Measurements from ENCODE around the gene TBC1D13. TPM values are rescaled to one million over a fixed set of nuclear protein-coding genes. Genes with fewer than 3 reads are reported as not detected.
"Not testable (repeated sequence)": the region's sequence is repeated elsewhere in the genome, so short reads cannot be mapped to it uniquely, and the experiment has no call there.

The TBC1D13 gene
- total RNA-seq, 3 donors from 2014 or later (not counting 1 experiment from before 2014, with no cell fraction given), result 31.5 to 34.5 (median 33.7) TPM

DNA sequence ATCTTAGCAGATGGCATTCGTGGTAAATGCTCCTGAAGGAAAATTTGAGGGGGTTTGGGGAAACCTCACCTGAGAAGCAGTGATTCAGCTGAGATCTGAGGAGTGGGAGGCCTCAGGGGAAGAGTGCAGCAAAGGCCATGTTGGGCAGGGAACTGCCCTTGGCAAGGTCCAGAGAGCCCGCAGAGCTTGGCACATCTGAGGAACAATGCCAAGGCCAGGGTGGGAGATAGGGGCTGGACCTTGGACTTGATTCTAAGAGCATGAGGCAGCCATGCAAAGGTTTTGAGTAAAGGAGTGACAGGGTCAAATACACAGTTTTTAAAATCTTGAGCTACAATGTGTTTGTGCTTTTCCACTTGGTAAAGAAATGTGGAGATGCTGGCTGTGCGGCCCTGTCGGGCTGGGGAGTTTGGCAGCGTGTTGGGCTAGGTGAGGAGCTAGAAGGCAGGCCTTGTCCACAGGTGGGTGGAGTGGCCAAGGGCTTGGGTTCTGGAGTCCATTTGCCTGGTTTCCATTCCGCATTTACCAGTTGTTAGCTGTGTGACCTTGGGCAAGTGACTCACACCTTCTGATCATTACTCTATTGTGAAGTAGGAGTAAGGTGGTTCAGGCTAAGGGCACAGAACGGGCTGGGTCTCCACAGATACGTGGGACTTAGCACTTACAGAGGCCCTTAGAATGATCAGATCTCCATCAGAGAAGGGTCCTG lies 6.1 kb downstream of the TBC1D13 start:
- peaks cover 6% of the 10 kb centered on the region for H3K36me3 Mint-ChIP-seq
- no peaks in the 10 kb centered on the region for H3K27me3 ChIP-seq (ENCODE audit: control insufficient read depth, insufficient read depth, low read length)
- H3K27me3 Mint-ChIP-seq (ENCODE audit: low read depth in 2 of 2), result no peaks in the 10 kb centered on the region
- ATAC-seq (no peak), DNase-seq (no peak)
- H3K36me3 ChIP-seq (ENCODE audit: control insufficient read depth, insufficient read depth, low read length), result peaks cover 54% of the 10 kb centered on the region
- WGBS (ENCODE audit: insufficient coverage), result 96% methylated on average over 8 of the region's 8 CpGs
- no peak overlapping the region for H3K4me3 ChIP-seq (ENCODE audit: low read length)
- no peak overlapping the region for H3K4me3 Mint-ChIP-seq
- H3K4me1 Mint-ChIP-seq, result peaks cover 17 to 30% of the 10 kb centered on the region in 2 donors
- no peak overlapping the region for H3K27ac ChIP-seq (ENCODE audit: low read length)
- no peaks in the 10 kb centered on the region for H3K9me3 Mint-ChIP-seq
- H3K27ac Mint-ChIP-seq, result peak overlapping the region in 1 of 2 donors; percentile 69
- intact Hi-C loops (cut with micrococcal nuclease), result no loop called here
- TF ChIP-seq CTCF (IDR thresholded peaks at IDR 0.05), result no peak
- peaks cover 4% of the 10 kb centered on the region for H3K4me1 ChIP-seq (ENCODE audit: control insufficient read depth, insufficient read depth, low read length)
- no peaks in the 10 kb centered on the region for H3K9me3 ChIP-seq (ENCODE audit: control insufficient read depth, insufficient read depth, low read length)

GRCh38 chr9:128794961-128795360 lies 7.9 kb downstream of the TBC1D13 start:
- H3K9me3 Mint-ChIP-seq; H3K27me3 ChIP-seq (ENCODE audit: control insufficient read depth, insufficient read depth, low read length); H3K4me1 ChIP-seq (ENCODE audit: control insufficient read depth, insufficient read depth, low read length); H3K27me3 Mint-ChIP-seq (ENCODE audit: low read depth in 2 of 2); intact Hi-C loops (cut with micrococcal nuclease); H3K9me3 ChIP-seq (ENCODE audit: control insufficient read depth, insufficient read depth, low read length); H3K4me3 Mint-ChIP-seq; DNase-seq; H3K27ac Mint-ChIP-seq; H3K36me3 Mint-ChIP-seq; H3K27ac ChIP-seq (ENCODE audit: low read length); ATAC-seq; H3K4me3 ChIP-seq (ENCODE audit: low read length): not testable (repeated sequence)
- peaks cover 66% of the 10 kb centered on the region for H3K36me3 ChIP-seq (ENCODE audit: control insufficient read depth, insufficient read depth, low read length)
- peaks cover 11 to 21% of the 10 kb centered on the region in 2 donors for H3K4me1 Mint-ChIP-seq
- WGBS (ENCODE audit: insufficient coverage), result 44% methylated on average over 2 of the region's 2 CpGs

GRCh38 chr9:128798896-128799295 lies 11.8 kb downstream of the TBC1D13 start:
- H3K36me3 Mint-ChIP-seq, result no peaks in the 10 kb centered on the region
- TF ChIP-seq CTCF (IDR thresholded peaks at IDR 0.05), result no peak
- H3K4me1 ChIP-seq (ENCODE audit: control insufficient read depth, insufficient read depth, low read length), result no peaks in the 10 kb centered on the region
- H3K4me3 Mint-ChIP-seq, result no peak overlapping the region
- H3K27ac Mint-ChIP-seq, result peak overlapping the region in 1 of 2 donors; percentile 18
- 69% methylated on average over 8 of the region's 8 CpGs for WGBS (ENCODE audit: insufficient coverage)
- intact Hi-C loops (cut with micrococcal nuclease), result no loop called here
- ATAC-seq, result no peak
- DNase-seq, result no peak
- peaks cover 58% of the 10 kb centered on the region for H3K36me3 ChIP-seq (ENCODE audit: control insufficient read depth, insufficient read depth, low read length)
- no peaks in the 10 kb centered on the region for H3K27me3 ChIP-seq (ENCODE audit: control insufficient read depth, insufficient read depth, low read length)
- peaks cover under 1 to 7% of the 10 kb centered on the region in 2 donors for H3K4me1 Mint-ChIP-seq
- no peak overlapping the region for H3K4me3 ChIP-seq (ENCODE audit: low read length)
- no peaks in the 10 kb centered on the region for H3K9me3 Mint-ChIP-seq
- H3K27ac ChIP-seq (ENCODE audit: low read length), result no peak overlapping the region
- no peaks in the 10 kb centered on the region for H3K9me3 ChIP-seq (ENCODE audit: control insufficient read depth, insufficient read depth, low read length)
- no peaks in the 10 kb centered on the region for H3K27me3 Mint-ChIP-seq (ENCODE audit: low read depth in 2 of 2)

DNA sequence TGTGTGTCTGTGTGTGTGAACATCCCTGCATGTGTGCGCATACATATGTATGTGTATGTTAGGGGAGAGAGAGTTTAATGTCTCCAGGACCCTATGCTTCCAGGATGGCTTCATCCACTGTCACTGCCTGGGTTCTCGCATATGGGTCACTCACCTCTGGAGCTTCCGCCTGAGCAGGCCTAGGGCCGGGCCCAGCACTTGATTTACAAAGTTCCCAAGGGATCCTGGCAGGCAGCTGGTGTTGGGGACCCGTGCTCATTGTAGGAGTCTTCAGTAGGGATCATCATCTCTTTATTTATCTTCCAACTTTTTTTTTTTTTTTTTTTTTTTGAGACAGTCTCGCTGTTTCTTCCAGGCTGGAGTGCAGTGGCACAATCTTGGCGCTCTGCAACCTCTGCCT lies 13.0 kb downstream of the TBC1D13 start:
- no peaks in the 10 kb centered on the region for H3K9me3 ChIP-seq (ENCODE audit: control insufficient read depth, insufficient read depth, low read length)
- peaks cover 0 to 5% of the 10 kb centered on the region in 2 donors for H3K4me1 Mint-ChIP-seq
- DNase-seq, result no peak
- no peak overlapping the region for H3K4me3 Mint-ChIP-seq
- ATAC-seq, result no peak
- TF ChIP-seq CTCF (IDR thresholded peaks at IDR 0.05), result no peak
- no peaks in the 10 kb centered on the region for H3K9me3 Mint-ChIP-seq
- WGBS (ENCODE audit: insufficient coverage), result over 99% methylated on average over 7 of the region's 7 CpGs
- no peak overlapping the region for H3K27ac ChIP-seq (ENCODE audit: low read length)
- intact Hi-C loops (cut with micrococcal nuclease), result no loop called here
- peaks cover 57% of the 10 kb centered on the region for H3K36me3 ChIP-seq (ENCODE audit: control insufficient read depth, insufficient read depth, low read length)
- H3K27me3 ChIP-seq (ENCODE audit: control insufficient read depth, insufficient read depth, low read length), result no peaks in the 10 kb centered on the region
- H3K36me3 Mint-ChIP-seq, result no peaks in the 10 kb centered on the region
- H3K4me3 ChIP-seq (ENCODE audit: low read length), result no peak overlapping the region
- H3K4me1 ChIP-seq (ENCODE audit: control insufficient read depth, insufficient read depth, low read length), result no peaks in the 10 kb centered on the region
- no peaks in the 10 kb centered on the region for H3K27me3 Mint-ChIP-seq (ENCODE audit: low read depth in 2 of 2)
- no peak overlapping the region for H3K27ac Mint-ChIP-seq
